B cell (primary cell): ENCODE data around the gene PRKAG2. TPM values are rescaled to one million over a fixed set of nuclear protein-coding genes. Genes with fewer than 3 reads are reported as not detected.
A peak's percentile ranks its signal among the peaks of the same experiment; 100 is the strongest.

ENCODE experiments used
- ATAC-seq: fragments of 200-7000 bp; cut with Tn5 transposase; one replicate; pipeline ENCODE4 v1.10.0; 2021; ENCODE audit warnings: low read depth, mild to moderate bottlenecking, moderate number of reproducible peaks, moderate library complexity
- CTCF ChIA-PET: fragments of 350-600 bp; sonication (Branson Sonifier 250); formaldehyde crosslinking; loops from one replicate; lab custom pipeline; 2021; ENCODE audit warnings: antibody characterized with exemption, inconsistent platforms; lab: Charles Lee
- POLR2A ChIA-PET: fragments of 350-600 bp; sonication (Branson Sonifier 250); formaldehyde crosslinking; loops from one replicate; lab custom pipeline; 2021; ENCODE audit warnings: antibody characterized with exemption; lab: Charles Lee
- DNase-seq: peaks from one replicate; pipeline ENCODE4 v3.0.0; 2013
- H2AFZ ChIP-seq: 2 replicates; pipeline ENCODE4 v1.6.1; 2012; ENCODE audit warnings: mild to moderate bottlenecking, low read depth, low read length; ENCODE audit not compliant: insufficient read depth, poor library complexity, severe bottlenecking
- H3K27ac ChIP-seq, 2 donors: 1 replicate in 1 of 2; 2 replicates in 1 of 2; pipeline ENCODE4 v1.5.1; 2012 to 2013; ENCODE audit warnings: low read length in 2 of 2, mild to moderate bottlenecking in 2 of 2, moderate library complexity in 1 of 2
- H3K27me3 ChIP-seq, 4 experiments: fragments of 200-600 bp in 1 of 4; sonication (generic) in 1 of 4; replicated peaks in 1 of 4; 1 replicate in 2 of 4; 2 replicates in 2 of 4; pipeline versions ENCODE4 v1.6.1 to v1.7.0; 2013 to 2016; ENCODE audit warnings: low read length in 3 of 4, mild to moderate bottlenecking in 2 of 4, mixed read lengths in 1 of 4, moderate library complexity in 1 of 4; ENCODE audit not compliant: insufficient read depth in 4 of 4, control insufficient read depth in 3 of 4; ENCODE audit errors: control extremely low read depth in 1 of 4
- H3K36me3 ChIP-seq, 2 experiments: replicated peaks in 1 of 2; 1 replicate in 1 of 2; 2 replicates in 1 of 2; pipeline versions ENCODE4 v1.6.1 to v1.7.1; 2013; ENCODE audit warnings: low read length in 1 of 2; ENCODE audit not compliant: insufficient read depth in 2 of 2, control insufficient read depth in 1 of 2; ENCODE audit errors: control extremely low read depth in 1 of 2, extremely low read depth in 1 of 2
- H3K4me1 ChIP-seq, 2 donors: fragments of 200-600 bp in 1 of 2; sonication (generic) in 1 of 2; 1 replicate in 1 of 2; 2 replicates in 1 of 2; pipeline versions ENCODE4 v1.5.1 to v1.6.1; 2013 to 2017; ENCODE audit warnings: low read length in 2 of 2; ENCODE audit not compliant: control insufficient read depth in 2 of 2, insufficient read depth in 2 of 2
- H3K4me2 ChIP-seq: replicated peaks from 2 replicates; pipeline ENCODE3; 2012; ENCODE audit warnings: mild to moderate bottlenecking, low read depth, low read length; ENCODE audit not compliant: poor library complexity, severe bottlenecking
- H3K4me3 ChIP-seq, 5 experiments: fragments of 200-600 bp in 1 of 5; sonication (generic) in 1 of 5; 1 replicate in 3 of 5; 2 replicates in 2 of 5; pipeline versions ENCODE4 v1.5.1 to v1.7.0; 2011 to 2016; ENCODE audit warnings: low read length in 4 of 5, mild to moderate bottlenecking in 4 of 5, low read depth in 2 of 5, control low read depth in 1 of 5, moderate library complexity in 1 of 5; ENCODE audit not compliant: insufficient read depth in 1 of 5; ENCODE audit errors: control extremely low read depth in 1 of 5, extremely low read depth in 1 of 5
- H3K79me2 ChIP-seq: fragments of 200-600 bp; sonication (generic); one replicate; pipeline ENCODE4 v1.6.0; 2016; ENCODE audit warnings: low read length; ENCODE audit not compliant: control insufficient read depth, insufficient read depth
- H3K9ac ChIP-seq: fragments of 200-600 bp; sonication (generic); 2 replicates; pipeline ENCODE4 v1.6.1; 2017; ENCODE audit warnings: mild to moderate bottlenecking, low read length, moderate library complexity
- H3K9me3 ChIP-seq, 3 donors: one replicate each; pipeline versions ENCODE4 v1.6.1 to v1.7.1; 2013; ENCODE audit warnings: low read length in 2 of 3; ENCODE audit not compliant: control insufficient read depth in 2 of 3, insufficient read depth in 1 of 3; ENCODE audit errors: control extremely low read depth in 1 of 3
- H4K20me1 ChIP-seq: 2 replicates; pipeline ENCODE4 v1.6.0; 2012; ENCODE audit warnings: mild to moderate bottlenecking, low read length; ENCODE audit not compliant: insufficient read depth, control insufficient read depth, poor library complexity, severe bottlenecking
- H3K27ac Mint-ChIP-seq: one replicate; pipeline ENCODE4 v1.8.0; 2021; ENCODE audit warnings: mixed read lengths
- H3K27me3 Mint-ChIP-seq: one replicate; pipeline ENCODE4 v1.8.0; 2021; ENCODE audit warnings: mixed read lengths
- H3K4me1 Mint-ChIP-seq: one replicate; pipeline ENCODE4 v1.8.0; 2021; ENCODE audit warnings: mixed read lengths
- H3K4me3 Mint-ChIP-seq: one replicate; pipeline ENCODE4 v1.8.0; 2021; ENCODE audit warnings: mixed read lengths
- H3K9me3 Mint-ChIP-seq: one replicate; pipeline ENCODE4 v1.8.0; 2022; ENCODE audit warnings: mixed read lengths; ENCODE audit not compliant: insufficient read depth
- CTCF ChIP-seq: fragments of 200-600 bp; IDR thresholded peaks from one replicate; pipeline ENCODE4 v1.8.0; 2022; ENCODE audit warnings: antibody characterized with exemption, mild to moderate bottlenecking
- EZH2 ChIP-seq: IDR thresholded peaks from 2 replicates; pipeline ENCODE4 v1.6.1; 2012; ENCODE audit warnings: borderline replicate concordance, low read depth, mild to moderate bottlenecking, moderate library complexity, low read length; ENCODE audit not compliant: insufficient read depth, poor library complexity, severe bottlenecking
- WGBS: methylation state at CpG from one replicate; pipeline ENCODE4 v1.1.5; 2013; ENCODE audit warnings: missing lambda C conversion rate; ENCODE audit not compliant: insufficient coverage; 5-methylcytosine and 5-hydroxymethylcytosine counted together
- intact Hi-C: fragments of 100-400 bp; cut with micrococcal nuclease; formaldehyde crosslinking; loops from one replicate; pipeline ENCODE4 v1.10.0; 2022
- polyA plus RNA-seq: library from polyadenylated mRNA; depleted of rRNA; stranded (reverse); fragments of >200 nt; gene quantifications from 2 replicates; pipeline ENCODE4 v1.2.3, GENCODE V29; 2012
- total RNA-seq, 2 donors: library from RNA; stranded (reverse); fragments of 120-200 nt in 1 of 2; gene quantifications; 1 replicate in 1 of 2; 2 replicates in 1 of 2; pipeline versions ENCODE4 v1.2.3 to v1.2.4, GENCODE V29; 2013 to 2022

The PRKAG2 gene
- total and polyA plus RNA-seq, 2 donors (not counting 1 experiment from before 2014, with no cell fraction given), result 22.1 to 56.3 TPM

- TF ChIP-seq EZH2 (no peak), CTCF (no peak)
- DNase-seq (no peak), ATAC-seq (no peak)
- H3K27me3 ChIP-seq, result no peaks in the 10 kb centered on the region
- H3K4me2 ChIP-seq, result peak overlapping the region; percentile 92
- ChIA-PET CTCF (interaction anchor here (1.3 to 3.5 kb wide), 2 partner anchors 54 to 95 kb away, joined by 5 to 30 read pairs; no protein-coding TSS in a partner anchor), POLR2A (interaction anchor here (0.6 to 1.2 kb wide), 2 partner anchors 39 to 57 kb away, joined by 3 to 4 read pairs; no protein-coding TSS in a partner anchor)
- H3K27ac ChIP-seq, result no peak overlapping the region
- peak overlapping the region in 4 of 5 experiments; percentile 65 to 100 (median 84) for H3K4me3 ChIP-seq
- H3K4me3 Mint-ChIP-seq, result peak overlapping the region; percentile 98
- peaks cover 11% of the 10 kb centered on the region for H3K79me2 ChIP-seq
- peak overlapping the region; percentile 88 for H2AFZ ChIP-seq
- H3K9ac ChIP-seq, result peak overlapping the region; percentile 88
- H3K4me1 Mint-ChIP-seq, result peaks cover 11% of the 10 kb centered on the region
- no peaks in the 10 kb centered on the region for H3K9me3 ChIP-seq
- peaks cover 17% of the 10 kb centered on the region for H4K20me1 ChIP-seq
- H3K4me1 ChIP-seq, result peaks cover 10 to 16% of the 10 kb centered on the region in 2 donors
- 35% methylated on average over 27 of the region's 30 CpGs for WGBS
- H3K9me3 Mint-ChIP-seq, result no peaks in the 10 kb centered on the region
- peak overlapping the region; percentile 37 for H3K27ac Mint-ChIP-seq
- no peaks in the 10 kb centered on the region for H3K27me3 Mint-ChIP-seq
- intact Hi-C loops, result loop anchor here (1.0 to 10.0 kb wide), 6 partner anchors 55 to 587 kb away; partner anchors contain the start of genes GALNT11 and RHEB
- no peaks in the 10 kb centered on the region for H3K36me3 ChIP-seq
These were observed 1.3 kb upstream of the PRKAG2 start for GRCh38 chr7:151877911-151878835.
